H1 (cell line): ENCODE data around the gene NKAIN2.

ENCODE experiments used
- BCL11A ChIP-seq, 2 experiments: IDR thresholded peaks; one replicate each; pipeline ENCODE4 v1.6.1; 2011; ENCODE audit warnings: low read depth in 2 of 2, low read length in 2 of 2, mild to moderate bottlenecking in 2 of 2
- CBX5 ChIP-seq: fragments of 300-800, 300-1000 bp; sonication (generic); IDR thresholded peaks from 2 replicates; pipeline ENCODE4 v1.7.1; 2016; ENCODE audit warnings: antibody characterized with exemption, low read length, low read depth
- CTCF ChIP-seq, 3 experiments: IDR thresholded peaks; 1 replicate in 2 of 3; 2 replicates in 1 of 3; pipeline versions ENCODE4 v1.5.1 to v1.6.1; 2011; ENCODE audit warnings: low read length in 3 of 3, mild to moderate bottlenecking in 3 of 3, inconsistent platforms in 2 of 3, low read depth in 1 of 3, moderate library complexity in 1 of 3; ENCODE audit not compliant: insufficient read depth in 1 of 3; ENCODE audit errors: control extremely low read depth in 1 of 3
- EP300 ChIP-seq, 2 experiments: IDR thresholded peaks; 1 replicate in 1 of 2; 2 replicates in 1 of 2; pipeline ENCODE4 v1.6.1; 2011 to 2012; ENCODE audit warnings: low read depth in 2 of 2, low read length in 2 of 2, mild to moderate bottlenecking in 2 of 2, borderline replicate concordance in 1 of 2, inconsistent platforms in 1 of 2, moderate library complexity in 1 of 2
- JUN ChIP-seq: IDR thresholded peaks from 2 replicates; pipeline ENCODE4 v1.6.1; 2011; ENCODE audit warnings: low read depth, mild to moderate bottlenecking, improper control_type of control experiment, low read length
- KDM4A ChIP-seq: IDR thresholded peaks from one replicate; pipeline ENCODE4 v1.7.1; 2012; ENCODE audit warnings: low read depth, mild to moderate bottlenecking, moderate library complexity, low read length, inconsistent platforms; ENCODE audit not compliant: severe bottlenecking
- POLR2AphosphoS5 ChIP-seq: IDR thresholded peaks from 2 replicates; pipeline ENCODE4 v1.6.1; 2011; ENCODE audit warnings: low read depth, low read length
- SIN3A ChIP-seq, 2 experiments: IDR thresholded peaks in 1 of 2; conservative IDR thresholded peaks in 1 of 2; 2 replicates each; pipeline ENCODE4 v1.6.1; 2011 to 2012; ENCODE audit warnings: low read length in 2 of 2, improper control_type of control experiment in 1 of 2, low read depth in 1 of 2, mild to moderate bottlenecking in 1 of 2
- ZNF274 ChIP-seq: IDR thresholded peaks from 2 replicates; pipeline ENCODE4 v1.7.0; 2012; ENCODE audit warnings: low read length, borderline replicate concordance; ENCODE audit errors: extremely low read depth

- no peak for TF ChIP-seq CTCF (IDR thresholded peaks at IDR 0.05; ENCODE audit: control extremely low read depth in 1 of 3, insufficient read depth in 1 of 3, low read depth in 1 of 3, low read length in 3 of 3)
- no peak for TF ChIP-seq ZNF274
- TF ChIP-seq POLR2AphosphoS5 = no peak
- TF ChIP-seq SIN3A (conservative IDR thresholded peaks at IDR 0.05 in 1 of 2, IDR thresholded peaks at IDR 0.05 in 1 of 2; ENCODE audit: low read depth in 1 of 2, low read length in 2 of 2) = no peak
- no peak for TF ChIP-seq CBX5
- no peak for TF ChIP-seq JUN
- TF ChIP-seq KDM4A = no peak
- no peak for TF ChIP-seq BCL11A (IDR thresholded peaks at IDR 0.05; ENCODE audit: low read depth in 2 of 2, low read length in 2 of 2)
- TF ChIP-seq EP300 (IDR thresholded peaks at IDR 0.05; ENCODE audit: borderline replicate concordance in 1 of 2, low read depth in 2 of 2, low read length in 2 of 2) = no peak
Measured at GRCh38 chr6:124775121-124775520, 971.5 kb downstream of the NKAIN2 start.
